IMR-90 (cell line): ENCODE measurements around the gene DCLRE1A. TPM values are rescaled to one million over a fixed set of nuclear protein-coding genes. Genes with fewer than 3 reads are reported as not detected.

ENCODE experiments used
- ATAC-seq: fragments of 200-7000 bp; cut with Tn5 transposase; 2 replicates; pipeline ENCODE4 v1.9.1; 2020; ENCODE audit warnings: low read depth, mild to moderate bottlenecking, moderate library complexity
- BruUV-seq: library from RNA; stranded (reverse); fragments of 400-500 nt; replicated peaks from 2 replicates; lab custom pipeline; 2021; lab: Mats Ljungman, UMichigan
- CTCF ChIA-PET: fragments of 300-600 bp; formaldehyde crosslinking; extraction: SDS; loops from one replicate; lab custom pipeline; 2021; ENCODE audit warnings: antibody characterized with exemption; lab: Yijun Ruan, JAX
- POLR2A ChIA-PET: fragments of 300-600 bp; sonication (Branson Sonifier 250); formaldehyde crosslinking; loops from one replicate; lab custom pipeline; 2022; ENCODE audit warnings: antibody characterized with exemption; ENCODE audit not compliant: unreplicated experiment; lab: Charles Lee
- DNase-seq: peaks from one replicate; pipeline ENCODE4 v3.0.0; 2013
- H2AFZ ChIP-seq: replicated peaks from 2 replicates; pipeline ENCODE3; 2013; ENCODE audit warnings: low read length, mild to moderate bottlenecking; ENCODE audit not compliant: poor library complexity
- H2AK5ac ChIP-seq: 2 replicates; pipeline ENCODE4 v1.6.1; 2013; ENCODE audit warnings: low read depth, low read length, inconsistent platforms
- H2AK9ac ChIP-seq: replicated peaks from 2 replicates; pipeline ENCODE3; 2013; ENCODE audit warnings: mild to moderate bottlenecking, low read depth, low read length, moderate library complexity; ENCODE audit not compliant: poor library complexity
- H2BK120ac ChIP-seq: 2 replicates; pipeline ENCODE4 v1.6.1; 2013; ENCODE audit warnings: low read depth, low read length, inconsistent platforms
- H2BK15ac ChIP-seq: 3 replicates; pipeline ENCODE4 v1.6.1; 2013; ENCODE audit warnings: low read depth, low read length, inconsistent platforms
- H2BK20ac ChIP-seq: 2 replicates; pipeline ENCODE4 v1.6.1; 2013; ENCODE audit warnings: low read depth, mild to moderate bottlenecking, inconsistent platforms, low read length, moderate library complexity
- H2BK5ac ChIP-seq: 2 replicates; pipeline ENCODE4 v1.6.1; 2013; ENCODE audit warnings: mild to moderate bottlenecking, low read depth, low read length, inconsistent platforms; ENCODE audit not compliant: poor library complexity, severe bottlenecking
- H3K14ac ChIP-seq: replicated peaks from 2 replicates; pipeline ENCODE4 v1.6.1; 2013; ENCODE audit warnings: low read depth, low read length, inconsistent platforms
- H3K18ac ChIP-seq: 2 replicates; pipeline ENCODE4 v1.6.1; 2013; ENCODE audit warnings: low read depth, low read length, control low read depth
- H3K23ac ChIP-seq: 2 replicates; pipeline ENCODE4 v1.6.1; 2013; ENCODE audit warnings: low read depth, low read length, inconsistent platforms
- H3K27ac ChIP-seq: 2 replicates; pipeline ENCODE4 v1.5.1; 2013; ENCODE audit warnings: mild to moderate bottlenecking, control low read depth, low read length; ENCODE audit not compliant: insufficient read depth
- H3K27me3 ChIP-seq: 2 replicates; pipeline ENCODE4 v1.6.1; 2013; ENCODE audit warnings: low read length; ENCODE audit not compliant: control insufficient read depth, insufficient read depth
- H3K36me3 ChIP-seq: 2 replicates; pipeline ENCODE4 v1.6.1; 2013; ENCODE audit warnings: low read length, mixed read lengths; ENCODE audit not compliant: control insufficient read depth, insufficient read depth
- H3K4ac ChIP-seq: 2 replicates; pipeline ENCODE4 v1.6.1; 2013; ENCODE audit warnings: low read depth, low read length, inconsistent platforms
- H3K4me1 ChIP-seq: 2 replicates; pipeline ENCODE4 v1.6.1; 2013; ENCODE audit warnings: low read length, mixed read lengths; ENCODE audit not compliant: control insufficient read depth, insufficient read depth
- H3K4me2 ChIP-seq: 2 replicates; pipeline ENCODE4 v1.6.1; 2013; ENCODE audit warnings: low read depth, mild to moderate bottlenecking, control low read depth, low read length, moderate library complexity
- H3K4me3 ChIP-seq: 2 replicates; pipeline ENCODE4 v1.5.1; 2013; ENCODE audit warnings: low read depth, mild to moderate bottlenecking, control low read depth, low read length, moderate library complexity; ENCODE audit not compliant: insufficient read depth
- H3K56ac ChIP-seq: 2 replicates; pipeline ENCODE4 v1.6.1; 2013; ENCODE audit warnings: low read length, inconsistent platforms; ENCODE audit not compliant: insufficient read depth; ENCODE audit errors: extremely low read depth
- H3K79me1 ChIP-seq, 2 experiments: 2 replicates each; pipeline ENCODE4 v1.6.1; 2013; ENCODE audit warnings: low read length in 2 of 2, inconsistent platforms in 1 of 2, low read depth in 1 of 2
- H3K9ac ChIP-seq: 2 replicates; pipeline ENCODE4 v1.6.1; 2013; ENCODE audit warnings: low read depth, low read length, control low read depth
- H3K9me1 ChIP-seq: 2 replicates; pipeline ENCODE4 v1.6.1; 2013; ENCODE audit warnings: low read length, inconsistent platforms; ENCODE audit not compliant: insufficient read depth
- H3K9me3 ChIP-seq: 2 replicates; pipeline ENCODE4 v1.6.1; 2013; ENCODE audit warnings: low read length; ENCODE audit not compliant: control insufficient read depth, insufficient read depth
- H4K20me1 ChIP-seq: 2 replicates; pipeline ENCODE4 v1.6.1; 2013; ENCODE audit warnings: low read length, inconsistent platforms; ENCODE audit not compliant: insufficient read depth
- H4K5ac ChIP-seq: 2 replicates; pipeline ENCODE4 v1.6.1; 2013; ENCODE audit warnings: mild to moderate bottlenecking, low read depth, low read length, control low read depth
- H4K8ac ChIP-seq, 2 experiments: 2 replicates each; pipeline ENCODE4 v1.6.1; 2013; ENCODE audit warnings: low read depth in 2 of 2, low read length in 2 of 2, control low read depth in 1 of 2, inconsistent platforms in 1 of 2
- H4K91ac ChIP-seq: 2 replicates; pipeline ENCODE4 v1.6.1; 2013; ENCODE audit warnings: low read depth, low read length, inconsistent platforms; ENCODE audit not compliant: insufficient read depth
- BHLHE40 ChIP-seq: fragments of 150-350 bp; IDR thresholded peaks from 2 replicates; pipeline ENCODE4 v1.6.1; 2016; ENCODE audit warnings: mild to moderate bottlenecking, low read depth, low read length
- CEBPB ChIP-seq: IDR thresholded peaks from 2 replicates; pipeline ENCODE4 v1.6.1; 2012; ENCODE audit warnings: low read depth, low read length, improper control_type of control experiment
- CHD1 ChIP-seq: IDR thresholded peaks from 2 replicates; pipeline ENCODE4 v1.6.1; 2012; ENCODE audit warnings: low read depth, low read length, improper control_type of control experiment
- FOS ChIP-seq: fragments of 150-350 bp; IDR thresholded peaks from 2 replicates; pipeline ENCODE4 v1.6.1; 2016; ENCODE audit warnings: low read depth, low read length
- MAFK ChIP-seq: IDR thresholded peaks from 2 replicates; pipeline ENCODE4 v1.6.1; 2012; ENCODE audit warnings: low read depth, low read length, improper control_type of control experiment
- MAZ ChIP-seq: IDR thresholded peaks from 2 replicates; pipeline ENCODE4 v1.6.1; 2012; ENCODE audit warnings: low read depth, mild to moderate bottlenecking, low read length, improper control_type of control experiment, moderate library complexity, borderline replicate concordance
- MXI1 ChIP-seq: IDR thresholded peaks from 2 replicates; pipeline ENCODE4 v1.6.1; 2012; ENCODE audit warnings: low read depth, mild to moderate bottlenecking, low read length, moderate library complexity, borderline replicate concordance
- NFE2L2 ChIP-seq: fragments of 150-350 bp; IDR thresholded peaks from 2 replicates; pipeline ENCODE4 v1.6.1; 2016; ENCODE audit warnings: low read depth, mild to moderate bottlenecking, low read length
- POLR2A ChIP-seq: IDR thresholded peaks from 2 replicates; pipeline ENCODE4 v1.6.1; 2012; ENCODE audit warnings: mild to moderate bottlenecking, low read depth, low read length
- RAD21 ChIP-seq: IDR thresholded peaks from 2 replicates; pipeline ENCODE4 v1.6.1; 2012; ENCODE audit warnings: low read length, improper control_type of control experiment
- RCOR1 ChIP-seq: IDR thresholded peaks from 2 replicates; pipeline ENCODE4 v1.6.1; 2012; ENCODE audit warnings: mild to moderate bottlenecking, low read length, improper control_type of control experiment; ENCODE audit not compliant: insufficient replicate concordance
- RFX5 ChIP-seq: IDR thresholded peaks from 2 replicates; pipeline ENCODE4 v1.8.0; 2012; ENCODE audit warnings: low read depth, mild to moderate bottlenecking, low read length, moderate library complexity
- SMC3 ChIP-seq: fragments of 150-350 bp; IDR thresholded peaks from 2 replicates; pipeline ENCODE4 v1.6.1; 2016; ENCODE audit warnings: low read depth, mild to moderate bottlenecking, antibody characterized with exemption, low read length, moderate library complexity
- USF2 ChIP-seq: fragments of 150-350 bp; IDR thresholded peaks from 2 replicates; pipeline ENCODE4 v1.6.1; 2017; ENCODE audit warnings: mild to moderate bottlenecking, antibody characterized with exemption, low read length, low read depth
- WGBS, 2 experiments: methylation state at CpG; one replicate each; pipeline versions ENCODE4 v1.1.5 to v1.1.7; 2013; ENCODE audit warnings: missing lambda C conversion rate in 2 of 2; ENCODE audit not compliant: insufficient read length in 1 of 2; ENCODE audit errors: extremely low coverage in 2 of 2; 5-methylcytosine and 5-hydroxymethylcytosine counted together
- dilution Hi-C: fragments of 300-500 bp; cut with HindIII; formaldehyde crosslinking; loops from one replicate; pipeline ENCODE4 v1.14.3; 2018; ENCODE audit warnings: low sequenced_read_pairs; ENCODE audit not compliant: unreplicated experiment
- in situ Hi-C: fragments of 300-500 bp; cut with MboI; formaldehyde crosslinking; loops from 3 replicates; pipeline ENCODE4 v1.14.3; 2019; ENCODE audit warnings: low sequenced_read_pairs, inconsistent platforms, mixed read lengths
- intact Hi-C: fragments of 100-400 bp; cut with micrococcal nuclease; formaldehyde crosslinking; loops from 2 replicates; pipeline ENCODE4 v1.10.0; 2022
- polyA plus RNA-seq, 3 experiments: library from polyadenylated mRNA; depleted of rRNA; stranded (reverse); fragments of >200 nt; gene quantifications; 2 replicates each; pipeline ENCODE4 v1.2.3, GENCODE V29; 2012; ENCODE audit warnings: low replicate concordance in 1 of 3
- total RNA-seq: library from RNA; depleted of rRNA; stranded (reverse); fragments of >200 nt; gene quantifications from 2 replicates; pipeline ENCODE4 v1.2.3, GENCODE V29; 2012
- TF ChIP-seq, protein P1 (sequence below): conservative IDR thresholded peaks from 2 replicates; pipeline ENCODE4 v1.5.1; 2012; ENCODE audit warnings: mild to moderate bottlenecking, low read depth, low read length, improper control_type of control experiment
- TF ChIP-seq, protein P2 (sequence below): fragments of 150-350 bp; IDR thresholded peaks from 2 replicates; pipeline ENCODE4 v1.6.1; 2016; ENCODE audit warnings: low read depth, mild to moderate bottlenecking, low read length, moderate library complexity, borderline replicate concordance

DCLRE1A gene
- total and polyA plus RNA-seq, 2 of the 4 experiments (the other 2 are of a cell fraction) = 3.1 to 6.3 TPM

DNA sequence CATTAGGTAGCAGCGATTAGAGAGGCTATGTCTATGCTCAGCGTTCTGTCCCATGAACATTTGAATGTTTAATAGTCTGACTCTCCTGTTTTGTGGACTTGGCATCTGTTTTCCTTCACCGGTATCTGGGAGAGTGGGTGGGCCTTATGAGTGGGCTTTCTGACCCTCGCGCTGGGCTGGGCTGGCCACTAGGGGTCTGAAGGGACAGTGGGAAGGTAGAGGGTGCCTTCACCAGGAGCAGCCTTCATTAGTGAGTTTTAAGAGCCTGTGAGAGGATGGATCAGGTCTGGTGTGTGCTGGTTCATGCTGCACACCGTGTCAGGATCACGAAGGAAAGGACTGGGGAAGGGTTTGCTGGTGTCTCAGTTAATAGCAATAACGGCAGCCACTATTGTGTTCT lies 33.4 kb downstream of the DCLRE1A start:
- Histone ChIP-seq H4K5ac (no peak overlapping the region), H3K4ac (no peak overlapping the region), H3K18ac (no peak overlapping the region), H4K20me1 (no peaks in the 10 kb centered on the region), H3K4me3 (no peak overlapping the region), H2AK9ac (no peak overlapping the region), H3K27ac (no peak overlapping the region), H3K23ac (no peak overlapping the region), H2AFZ (no peak overlapping the region), H4K91ac (no peak overlapping the region), H4K8ac (no peak overlapping the region), H2BK120ac (no peak overlapping the region), H3K56ac (no peak overlapping the region), H2AK5ac (no peak overlapping the region), H3K79me1 (no peaks in the 10 kb centered on the region), H3K9me1 (no peaks in the 10 kb centered on the region), H3K14ac (no peak overlapping the region), H3K4me1 (no peaks in the 10 kb centered on the region), H2BK20ac (no peak overlapping the region), H3K9me3 (no peaks in the 10 kb centered on the region; the same call in 1 of the 2 replicates), H3K27me3 (peaks cover 9% of the 10 kb centered on the region), H3K4me2 (no peak overlapping the region), H2BK5ac (no peak overlapping the region), H3K9ac (no peak overlapping the region), H3K36me3 (no peaks in the 10 kb centered on the region), H2BK15ac (no peak overlapping the region)
- ChIA-PET CTCF (no interaction called here), POLR2A (no interaction called here)
- no TSS peak for BruUV-seq
- 58% methylated on average over 5 of the region's 8 CpGs; no CpG with 5 or more reads in 1 of the 2 experiments for WGBS, 2 experiments
- DNase-seq = no peak
- in situ Hi-C loops (no loop called here), dilution Hi-C loops (no loop called here), intact Hi-C loops (no loop called here)
- TF ChIP-seq POLR2A (no peak), CEBPB (no peak), RFX5 (no peak), FOS (no peak), MAFK (no peak), MXI1 (no peak), MAZ (no peak), USF2 (no peak), RCOR1 (no peak), RAD21 (no peak), CHD1 (no peak), NFE2L2 (no peak), BHLHE40 (no peak), SMC3 (no peak)
- TF ChIP-seq, protein P1, sequence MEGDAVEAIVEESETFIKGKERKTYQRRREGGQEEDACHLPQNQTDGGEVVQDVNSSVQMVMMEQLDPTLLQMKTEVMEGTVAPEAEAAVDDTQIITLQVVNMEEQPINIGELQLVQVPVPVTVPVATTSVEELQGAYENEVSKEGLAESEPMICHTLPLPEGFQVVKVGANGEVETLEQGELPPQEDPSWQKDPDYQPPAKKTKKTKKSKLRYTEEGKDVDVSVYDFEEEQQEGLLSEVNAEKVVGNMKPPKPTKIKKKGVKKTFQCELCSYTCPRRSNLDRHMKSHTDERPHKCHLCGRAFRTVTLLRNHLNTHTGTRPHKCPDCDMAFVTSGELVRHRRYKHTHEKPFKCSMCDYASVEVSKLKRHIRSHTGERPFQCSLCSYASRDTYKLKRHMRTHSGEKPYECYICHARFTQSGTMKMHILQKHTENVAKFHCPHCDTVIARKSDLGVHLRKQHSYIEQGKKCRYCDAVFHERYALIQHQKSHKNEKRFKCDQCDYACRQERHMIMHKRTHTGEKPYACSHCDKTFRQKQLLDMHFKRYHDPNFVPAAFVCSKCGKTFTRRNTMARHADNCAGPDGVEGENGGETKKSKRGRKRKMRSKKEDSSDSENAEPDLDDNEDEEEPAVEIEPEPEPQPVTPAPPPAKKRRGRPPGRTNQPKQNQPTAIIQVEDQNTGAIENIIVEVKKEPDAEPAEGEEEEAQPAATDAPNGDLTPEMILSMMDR = no peak
- TF ChIP-seq, protein P2, sequence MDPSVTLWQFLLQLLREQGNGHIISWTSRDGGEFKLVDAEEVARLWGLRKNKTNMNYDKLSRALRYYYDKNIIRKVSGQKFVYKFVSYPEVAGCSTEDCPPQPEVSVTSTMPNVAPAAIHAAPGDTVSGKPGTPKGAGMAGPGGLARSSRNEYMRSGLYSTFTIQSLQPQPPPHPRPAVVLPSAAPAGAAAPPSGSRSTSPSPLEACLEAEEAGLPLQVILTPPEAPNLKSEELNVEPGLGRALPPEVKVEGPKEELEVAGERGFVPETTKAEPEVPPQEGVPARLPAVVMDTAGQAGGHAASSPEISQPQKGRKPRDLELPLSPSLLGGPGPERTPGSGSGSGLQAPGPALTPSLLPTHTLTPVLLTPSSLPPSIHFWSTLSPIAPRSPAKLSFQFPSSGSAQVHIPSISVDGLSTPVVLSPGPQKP = no peak
- ATAC-seq = no peak
